ENCODE data around the gene TVP23B. TPM values are rescaled to one million over a fixed set of nuclear protein-coding genes. Genes with fewer than 3 reads are reported as not detected.
"Not testable (repeated sequence)": the region's sequence is repeated elsewhere in the genome, so short reads cannot be mapped to it uniquely, and the experiment has no call there.

TVP23B gene
- total RNA-seq, 2 experiments from 2014 or later, result 21.6 to 29.9 TPM

- ATAC-seq; H3K9me3 Mint-ChIP-seq (ENCODE audit: insufficient read depth); H3K4me3 Mint-ChIP-seq; H3K36me3 Mint-ChIP-seq (ENCODE audit: low read depth); H3K4me1 Mint-ChIP-seq (ENCODE audit: low read depth); POLR2A ChIA-PET; H3K27me3 Mint-ChIP-seq (ENCODE audit: low read depth); CTCF ChIA-PET; H3K27ac Mint-ChIP-seq; DNase-seq: not testable (repeated sequence)
These were observed 23.5 kb upstream of the TVP23B start for GRCh38 chr17:18757368-18758044.

GRCh38 chr17:18758344-18758743 is 22.6 kb upstream of the TVP23B start:
- H3K36me3 Mint-ChIP-seq (ENCODE audit: low read depth); POLR2A ChIA-PET; H3K4me1 Mint-ChIP-seq (ENCODE audit: low read depth); H3K27ac Mint-ChIP-seq; CTCF ChIA-PET; H3K27me3 Mint-ChIP-seq (ENCODE audit: low read depth); H3K9me3 Mint-ChIP-seq (ENCODE audit: insufficient read depth); ATAC-seq; H3K4me3 Mint-ChIP-seq; DNase-seq: not testable (repeated sequence)

GRCh38 chr17:18760221-18760620 is 20.8 kb upstream of the TVP23B start:
- ATAC-seq; H3K27me3 Mint-ChIP-seq (ENCODE audit: low read depth); H3K4me1 Mint-ChIP-seq (ENCODE audit: low read depth); DNase-seq; H3K9me3 Mint-ChIP-seq (ENCODE audit: insufficient read depth); H3K4me3 Mint-ChIP-seq; CTCF ChIA-PET; H3K27ac Mint-ChIP-seq; H3K36me3 Mint-ChIP-seq (ENCODE audit: low read depth); POLR2A ChIA-PET: not testable (repeated sequence)

- POLR2A ChIA-PET; H3K27ac Mint-ChIP-seq; H3K36me3 Mint-ChIP-seq (ENCODE audit: low read depth): not testable (repeated sequence)
These were observed 10.4 kb upstream of the TVP23B start for GRCh38 chr17:18770572-18770971.

GRCh38 chr17:18771066-18771465 is 9.9 kb upstream of the TVP23B start:
- H3K9me3 Mint-ChIP-seq (ENCODE audit: insufficient read depth); H3K36me3 Mint-ChIP-seq (ENCODE audit: low read depth); H3K4me1 Mint-ChIP-seq (ENCODE audit: low read depth); CTCF ChIA-PET; H3K27me3 Mint-ChIP-seq (ENCODE audit: low read depth); ATAC-seq; H3K4me3 Mint-ChIP-seq; DNase-seq; POLR2A ChIA-PET; H3K27ac Mint-ChIP-seq: not testable (repeated sequence)

More at GRCh38 chr17:18770572-18770971, 10.4 kb upstream of the TVP23B start:
- CTCF ChIA-PET; H3K4me1 Mint-ChIP-seq (ENCODE audit: low read depth); ATAC-seq; H3K4me3 Mint-ChIP-seq; H3K9me3 Mint-ChIP-seq (ENCODE audit: insufficient read depth); H3K27me3 Mint-ChIP-seq (ENCODE audit: low read depth); DNase-seq: not testable (repeated sequence)

GRCh38 chr17:18772471-18772870 is 8.5 kb upstream of the TVP23B start:
- POLR2A ChIA-PET, result no interaction called here
- H3K4me1 Mint-ChIP-seq (ENCODE audit: low read depth), result no peaks in the 10 kb centered on the region

GRCh38 chr17:18781805-18782204 is 822 bp downstream of the TVP23B start:
- DNase-seq; H3K36me3 Mint-ChIP-seq (ENCODE audit: low read depth); CTCF ChIA-PET; POLR2A ChIA-PET; ATAC-seq; H3K27me3 Mint-ChIP-seq (ENCODE audit: low read depth); H3K9me3 Mint-ChIP-seq (ENCODE audit: insufficient read depth): not testable (repeated sequence)
- H3K27ac Mint-ChIP-seq, result peak overlapping the region; percentile 76
- H3K4me3 Mint-ChIP-seq, result peak overlapping the region; percentile 71
- H3K4me1 Mint-ChIP-seq (ENCODE audit: low read depth), result peaks cover 24% of the 10 kb centered on the region

More at GRCh38 chr17:18772471-18772870, 8.5 kb upstream of the TVP23B start:
- CTCF ChIA-PET, result interaction anchor here (2.4 kb wide), 1 partner anchor 147 kb away, joined by 8 read pairs; no protein-coding TSS in a partner anchor
- ATAC-seq, result no peak
- no peak for DNase-seq
- no peaks in the 10 kb centered on the region for H3K36me3 Mint-ChIP-seq (ENCODE audit: low read depth)
- H3K27me3 Mint-ChIP-seq (ENCODE audit: low read depth), result no peaks in the 10 kb centered on the region
- H3K4me3 Mint-ChIP-seq, result no peak overlapping the region
- no peak overlapping the region for H3K27ac Mint-ChIP-seq
- H3K9me3 Mint-ChIP-seq (ENCODE audit: insufficient read depth), result no peaks in the 10 kb centered on the region

- POLR2A ChIA-PET; H3K27ac Mint-ChIP-seq; H3K9me3 Mint-ChIP-seq (ENCODE audit: insufficient read depth); ATAC-seq; CTCF ChIA-PET; H3K27me3 Mint-ChIP-seq (ENCODE audit: low read depth); DNase-seq; H3K4me3 Mint-ChIP-seq: not testable (repeated sequence)
- Mint-ChIP-seq H3K36me3 (ENCODE audit: low read depth) (peaks cover 22% of the 10 kb centered on the region), H3K4me1 (ENCODE audit: low read depth) (peaks cover 34% of the 10 kb centered on the region)
These were observed 5.0 kb downstream of the TVP23B start for GRCh38 chr17:18785933-18786332.

GRCh38 chr17:18786890-18787289 is 5.9 kb downstream of the TVP23B start:
- H3K9me3 Mint-ChIP-seq (ENCODE audit: insufficient read depth); DNase-seq; H3K27me3 Mint-ChIP-seq (ENCODE audit: low read depth); POLR2A ChIA-PET; CTCF ChIA-PET; ATAC-seq; H3K4me3 Mint-ChIP-seq; H3K27ac Mint-ChIP-seq: not testable (repeated sequence)
- H3K4me1 Mint-ChIP-seq (ENCODE audit: low read depth), result peaks cover 34% of the 10 kb centered on the region
- H3K36me3 Mint-ChIP-seq (ENCODE audit: low read depth), result peaks cover 24% of the 10 kb centered on the region

GRCh38 chr17:18791402-18791801 is 10.4 kb downstream of the TVP23B start:
- H3K27ac Mint-ChIP-seq; H3K4me3 Mint-ChIP-seq; POLR2A ChIA-PET; H3K27me3 Mint-ChIP-seq (ENCODE audit: low read depth); DNase-seq; CTCF ChIA-PET; H3K9me3 Mint-ChIP-seq (ENCODE audit: insufficient read depth): not testable (repeated sequence)
- Mint-ChIP-seq H3K36me3 (ENCODE audit: low read depth) (peaks cover 23% of the 10 kb centered on the region), H3K4me1 (ENCODE audit: low read depth) (peaks cover 22% of the 10 kb centered on the region)
- peak; percentile 79 for ATAC-seq

- POLR2A ChIA-PET, result interaction anchor here (0.6 kb wide), 1 partner anchor 75 kb away, joined by 3 read pairs; no protein-coding TSS in a partner anchor
- ATAC-seq; H3K9me3 Mint-ChIP-seq (ENCODE audit: insufficient read depth); H3K27ac Mint-ChIP-seq; H3K27me3 Mint-ChIP-seq (ENCODE audit: low read depth); H3K4me3 Mint-ChIP-seq; DNase-seq; H3K4me1 Mint-ChIP-seq (ENCODE audit: low read depth); CTCF ChIA-PET: not testable (repeated sequence)
- peaks cover 32% of the 10 kb centered on the region for H3K36me3 Mint-ChIP-seq (ENCODE audit: low read depth)
These were observed 13.9 kb downstream of the TVP23B start for GRCh38 chr17:18794841-18795240.

GRCh38 chr17:18796887-18797286 is 15.9 kb downstream of the TVP23B start:
- H3K27ac Mint-ChIP-seq; CTCF ChIA-PET; H3K4me1 Mint-ChIP-seq (ENCODE audit: low read depth); POLR2A ChIA-PET; ATAC-seq; DNase-seq; H3K4me3 Mint-ChIP-seq; H3K27me3 Mint-ChIP-seq (ENCODE audit: low read depth); H3K9me3 Mint-ChIP-seq (ENCODE audit: insufficient read depth): not testable (repeated sequence)
- peaks cover 35% of the 10 kb centered on the region for H3K36me3 Mint-ChIP-seq (ENCODE audit: low read depth)
